ENCODE data around the gene GNPDA1. TPM values are rescaled to one million over a fixed set of nuclear protein-coding genes. Genes with fewer than 3 reads are reported as not detected.
"Not testable (repeated sequence)": the region's sequence is repeated elsewhere in the genome, so short reads cannot be mapped to it uniquely, and the experiment has no call there.

The GNPDA1 gene
- total RNA-seq, 1 experiment from 2014 or later = 54.0 TPM

DNA sequence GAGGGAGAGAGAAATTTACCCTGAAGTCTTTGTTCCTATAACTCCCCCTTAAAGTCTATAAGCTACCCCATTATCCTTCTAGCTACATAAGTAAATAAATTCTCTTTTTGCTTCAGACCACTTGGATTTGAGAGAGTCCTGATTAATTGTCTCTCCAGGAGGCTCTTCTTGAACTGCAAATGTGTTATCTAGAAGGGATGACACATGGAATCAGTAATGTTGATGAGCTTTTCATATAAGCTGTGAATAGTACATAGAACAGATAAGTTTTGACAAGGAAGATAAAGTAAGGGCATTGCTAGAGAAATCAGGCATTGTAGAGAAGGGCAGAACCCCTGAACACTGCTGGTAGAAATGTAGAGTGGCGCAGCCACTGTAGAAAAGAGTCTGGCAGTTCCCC lies 42.5 kb upstream of the GNPDA1 start:
- CTCF ChIA-PET = interaction anchor here (0.5 to 0.9 kb wide), 3 partner anchors 16 to 40 kb away, joined by 6 to 9 read pairs (median 8); no protein-coding TSS in a partner anchor
- Mint-ChIP-seq H3K4me1 (ENCODE audit: low read depth, unreplicated experiment) (peaks cover 27% of the 10 kb centered on the region), H3K4me3 (ENCODE audit: low read depth, unreplicated experiment) (no peak overlapping the region), H3K27ac (ENCODE audit: unreplicated experiment) (no peak overlapping the region), H3K27me3 (ENCODE audit: unreplicated experiment) (no peaks in the 10 kb centered on the region), H3K36me3 (ENCODE audit: insufficient read depth, unreplicated experiment) (no peaks in the 10 kb centered on the region), H3K9me3 (ENCODE audit: low read depth, unreplicated experiment) (no peaks in the 10 kb centered on the region)
- no peak for DNase-seq
- intact Hi-C loops (cut with micrococcal nuclease; ENCODE audit: unreplicated experiment) = no loop called here
- TF ChIP-seq, protein P1, sequence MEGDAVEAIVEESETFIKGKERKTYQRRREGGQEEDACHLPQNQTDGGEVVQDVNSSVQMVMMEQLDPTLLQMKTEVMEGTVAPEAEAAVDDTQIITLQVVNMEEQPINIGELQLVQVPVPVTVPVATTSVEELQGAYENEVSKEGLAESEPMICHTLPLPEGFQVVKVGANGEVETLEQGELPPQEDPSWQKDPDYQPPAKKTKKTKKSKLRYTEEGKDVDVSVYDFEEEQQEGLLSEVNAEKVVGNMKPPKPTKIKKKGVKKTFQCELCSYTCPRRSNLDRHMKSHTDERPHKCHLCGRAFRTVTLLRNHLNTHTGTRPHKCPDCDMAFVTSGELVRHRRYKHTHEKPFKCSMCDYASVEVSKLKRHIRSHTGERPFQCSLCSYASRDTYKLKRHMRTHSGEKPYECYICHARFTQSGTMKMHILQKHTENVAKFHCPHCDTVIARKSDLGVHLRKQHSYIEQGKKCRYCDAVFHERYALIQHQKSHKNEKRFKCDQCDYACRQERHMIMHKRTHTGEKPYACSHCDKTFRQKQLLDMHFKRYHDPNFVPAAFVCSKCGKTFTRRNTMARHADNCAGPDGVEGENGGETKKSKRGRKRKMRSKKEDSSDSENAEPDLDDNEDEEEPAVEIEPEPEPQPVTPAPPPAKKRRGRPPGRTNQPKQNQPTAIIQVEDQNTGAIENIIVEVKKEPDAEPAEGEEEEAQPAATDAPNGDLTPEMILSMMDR (IDR thresholded peaks at IDR 0.05; ENCODE audit: unreplicated experiment) = no peak
- BruUV-seq (replicated peaks) = no TSS peak

DNA sequence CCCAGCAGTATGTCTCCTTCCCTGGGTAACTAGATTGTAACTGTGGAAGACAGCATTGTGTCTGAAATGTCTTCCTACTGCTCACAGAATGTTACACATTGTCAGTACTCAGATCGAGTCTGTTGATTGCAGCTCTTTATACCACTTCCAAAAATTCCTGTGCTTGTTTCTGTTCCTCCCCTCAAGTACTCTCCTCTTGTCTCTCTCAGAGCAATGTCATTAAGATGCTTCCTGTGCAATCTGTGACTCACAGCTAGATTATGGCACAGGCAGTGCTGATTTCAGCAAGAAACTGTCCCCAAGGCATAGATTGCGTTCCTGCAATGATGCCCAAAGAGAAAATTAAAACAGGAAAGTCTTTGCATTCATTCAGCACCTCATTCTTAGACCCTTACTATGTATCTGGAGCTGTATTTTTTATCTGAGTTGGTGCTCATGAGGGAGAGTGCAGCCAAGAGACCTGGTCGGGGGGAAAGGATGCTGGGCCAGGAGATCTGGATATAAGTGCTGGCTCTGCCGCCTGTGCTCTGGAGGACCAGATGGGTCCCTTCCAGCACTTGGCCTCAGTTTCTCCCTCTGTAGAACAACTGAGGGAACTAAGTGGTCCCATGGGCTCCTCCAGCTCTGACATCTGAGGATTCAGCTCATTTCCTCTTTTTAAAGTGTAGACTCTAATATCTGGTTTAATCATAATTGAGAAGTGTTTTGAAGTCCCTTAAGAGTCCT lies 40.8 kb upstream of the GNPDA1 start:
- H3K27me3 Mint-ChIP-seq (ENCODE audit: unreplicated experiment) = no peaks in the 10 kb centered on the region
- no TSS peak for BruUV-seq (replicated peaks)
- no peaks in the 10 kb centered on the region for H3K36me3 Mint-ChIP-seq (ENCODE audit: insufficient read depth, unreplicated experiment)
- H3K9me3 Mint-ChIP-seq (ENCODE audit: low read depth, unreplicated experiment) = no peaks in the 10 kb centered on the region
- H3K4me3 Mint-ChIP-seq (ENCODE audit: low read depth, unreplicated experiment) = no peak overlapping the region
- CTCF ChIA-PET = interaction anchor here (0.6 kb wide), 2 partner anchors 11 to 16 kb away, joined by 4 to 5 read pairs; no protein-coding TSS in a partner anchor
- intact Hi-C loops (cut with micrococcal nuclease; ENCODE audit: unreplicated experiment) = no loop called here
- no peak for DNase-seq
- H3K27ac Mint-ChIP-seq (ENCODE audit: unreplicated experiment) = no peak overlapping the region
- peaks cover 27% of the 10 kb centered on the region for H3K4me1 Mint-ChIP-seq (ENCODE audit: low read depth, unreplicated experiment)
- TF ChIP-seq, protein P1 (IDR thresholded peaks at IDR 0.05; ENCODE audit: unreplicated experiment) = no peak

DNA sequence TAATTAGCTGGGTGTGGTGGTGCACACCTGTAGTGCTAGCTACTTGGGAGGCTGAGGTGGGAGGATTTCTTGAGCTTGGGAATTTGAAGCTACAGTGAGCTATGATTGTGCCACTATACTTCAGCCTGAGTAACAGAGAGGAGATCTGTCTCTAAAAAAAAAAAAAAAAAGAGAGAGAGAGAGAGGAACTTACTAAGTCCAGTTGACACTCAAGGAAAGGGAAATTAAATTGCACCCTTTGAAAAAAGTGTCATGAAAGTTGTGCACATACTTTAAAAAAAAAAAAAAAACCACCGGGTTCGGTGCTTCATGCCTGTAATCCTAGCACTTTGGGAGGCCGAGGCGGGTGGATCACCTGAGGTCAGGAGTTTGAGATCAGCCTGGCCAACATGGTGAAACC lies 39.2 kb upstream of the GNPDA1 start:
- intact Hi-C loops (cut with micrococcal nuclease; ENCODE audit: unreplicated experiment); H3K27me3 Mint-ChIP-seq (ENCODE audit: unreplicated experiment); H3K4me3 Mint-ChIP-seq (ENCODE audit: low read depth, unreplicated experiment); H3K9me3 Mint-ChIP-seq (ENCODE audit: low read depth, unreplicated experiment); H3K36me3 Mint-ChIP-seq (ENCODE audit: insufficient read depth, unreplicated experiment); H3K27ac Mint-ChIP-seq (ENCODE audit: unreplicated experiment); DNase-seq; BruUV-seq (replicated peaks): not testable (repeated sequence)
- peaks cover 20% of the 10 kb centered on the region for H3K4me1 Mint-ChIP-seq (ENCODE audit: low read depth, unreplicated experiment)
- CTCF ChIA-PET = interaction anchor here (0.6 kb wide), 1 partner anchor 35 kb away, joined by 5 read pairs; no protein-coding TSS in a partner anchor

DNA sequence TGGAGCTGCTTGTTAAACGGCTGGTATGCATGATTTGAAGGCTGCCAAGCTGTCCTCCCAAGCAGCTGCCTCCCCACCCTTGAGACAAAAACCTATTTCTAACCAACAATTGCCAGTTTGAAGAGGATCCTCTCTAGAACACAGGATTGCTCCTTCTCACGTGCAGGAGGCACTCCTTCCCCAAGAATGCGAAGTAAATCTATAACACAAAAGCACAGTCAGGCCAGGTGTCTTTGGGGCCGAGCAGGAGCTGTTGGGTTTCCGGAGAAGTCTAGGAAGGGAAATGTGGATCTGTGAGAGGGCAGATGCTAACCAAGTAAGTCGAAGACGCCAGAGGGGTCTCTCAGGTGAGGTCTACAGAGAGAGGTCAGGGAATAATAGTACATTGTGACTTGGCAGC lies 35.4 kb upstream of the GNPDA1 start:
- TF ChIP-seq, protein P1 (IDR thresholded peaks at IDR 0.05; ENCODE audit: unreplicated experiment) = no peak
- no peak overlapping the region for H3K4me3 Mint-ChIP-seq (ENCODE audit: low read depth, unreplicated experiment)
- H3K9me3 Mint-ChIP-seq (ENCODE audit: low read depth, unreplicated experiment) = no peaks in the 10 kb centered on the region
- no peaks in the 10 kb centered on the region for H3K36me3 Mint-ChIP-seq (ENCODE audit: insufficient read depth, unreplicated experiment)
- intact Hi-C loops (cut with micrococcal nuclease; ENCODE audit: unreplicated experiment) = no loop called here
- CTCF ChIA-PET = interaction anchor here (0.6 to 1.5 kb wide), 4 partner anchors 21 to 95 kb away, joined by 3 read pairs; no protein-coding TSS in a partner anchor
- peaks cover 14% of the 10 kb centered on the region for H3K4me1 Mint-ChIP-seq (ENCODE audit: low read depth, unreplicated experiment)
- DNase-seq = no peak
- no peak overlapping the region for H3K27ac Mint-ChIP-seq (ENCODE audit: unreplicated experiment)
- BruUV-seq (replicated peaks) = no TSS peak
- no peaks in the 10 kb centered on the region for H3K27me3 Mint-ChIP-seq (ENCODE audit: unreplicated experiment)

DNA sequence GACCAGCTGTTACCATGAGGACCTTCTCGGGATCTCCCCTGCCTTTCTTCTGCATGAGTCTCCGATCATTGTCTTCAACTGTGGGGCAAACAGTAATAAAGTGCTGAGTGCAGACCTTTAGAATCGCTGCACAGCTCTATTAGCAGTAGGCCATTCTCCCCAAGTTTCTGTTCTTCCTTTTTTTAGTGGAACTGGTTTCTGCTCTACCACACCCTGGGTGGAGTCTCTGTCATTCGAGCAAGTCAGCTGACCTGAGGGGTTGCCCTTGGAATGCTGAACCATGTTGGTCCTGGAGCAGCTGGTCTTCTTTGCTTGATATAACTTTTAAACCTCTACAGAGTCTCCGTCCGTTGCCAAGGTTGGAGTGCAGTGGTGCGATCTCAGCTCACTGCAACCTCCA lies 33.4 kb upstream of the GNPDA1 start:
- peaks cover 10% of the 10 kb centered on the region for H3K4me1 Mint-ChIP-seq (ENCODE audit: low read depth, unreplicated experiment)
- H3K27me3 Mint-ChIP-seq (ENCODE audit: unreplicated experiment) = no peaks in the 10 kb centered on the region
- CTCF ChIA-PET = interaction anchor here (0.9 kb wide), 1 partner anchor 97 kb away, joined by 3 read pairs; no protein-coding TSS in a partner anchor
- DNase-seq = no peak
- H3K9me3 Mint-ChIP-seq (ENCODE audit: low read depth, unreplicated experiment) = no peaks in the 10 kb centered on the region
- no peak overlapping the region for H3K27ac Mint-ChIP-seq (ENCODE audit: unreplicated experiment)
- intact Hi-C loops (cut with micrococcal nuclease; ENCODE audit: unreplicated experiment) = no loop called here
- no TSS peak for BruUV-seq (replicated peaks)
- TF ChIP-seq, protein P1 (IDR thresholded peaks at IDR 0.05; ENCODE audit: unreplicated experiment) = no peak
- no peaks in the 10 kb centered on the region for H3K36me3 Mint-ChIP-seq (ENCODE audit: insufficient read depth, unreplicated experiment)
- no peak overlapping the region for H3K4me3 Mint-ChIP-seq (ENCODE audit: low read depth, unreplicated experiment)

DNA sequence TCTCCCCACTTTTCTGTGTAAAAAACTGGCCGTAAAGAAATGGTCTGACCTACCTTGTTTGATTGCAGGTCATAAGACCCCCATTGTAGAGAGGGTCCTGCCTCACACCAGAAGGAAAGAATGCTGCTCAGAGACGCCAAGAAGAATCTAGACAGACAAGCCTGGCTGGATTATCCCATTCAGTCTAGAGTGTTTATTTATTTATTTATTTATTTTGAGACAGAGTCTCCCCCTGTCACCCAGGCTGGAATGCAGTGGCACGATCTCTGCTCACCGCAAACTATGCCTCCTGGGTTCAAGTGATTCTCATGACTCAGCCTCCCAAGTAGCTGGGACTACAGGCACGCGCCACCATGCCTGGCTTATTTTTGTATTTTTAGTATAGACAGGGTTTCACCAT lies 28.1 kb upstream of the GNPDA1 start:
- H3K4me3 Mint-ChIP-seq (ENCODE audit: low read depth, unreplicated experiment); CTCF ChIA-PET; BruUV-seq (replicated peaks); intact Hi-C loops (cut with micrococcal nuclease; ENCODE audit: unreplicated experiment); DNase-seq; H3K27me3 Mint-ChIP-seq (ENCODE audit: unreplicated experiment); H3K36me3 Mint-ChIP-seq (ENCODE audit: insufficient read depth, unreplicated experiment); H3K4me1 Mint-ChIP-seq (ENCODE audit: low read depth, unreplicated experiment); H3K9me3 Mint-ChIP-seq (ENCODE audit: low read depth, unreplicated experiment); H3K27ac Mint-ChIP-seq (ENCODE audit: unreplicated experiment): not testable (repeated sequence)
